KBM-7 (cell line): ENCODE measurements around the gene RAD17.
"Not testable (repeated sequence)": the region's sequence is repeated elsewhere in the genome, so short reads cannot be mapped to it uniquely, and the experiment has no call there.

ENCODE experiments used
- DNase-seq: peaks from one replicate; pipeline ENCODE4 v3.0.0-alpha.2; 2015
- in situ Hi-C: fragments of 300-500 bp; cut with MboI; formaldehyde crosslinking; loops from 2 replicates; pipeline ENCODE4 v1.14.3; 2020; ENCODE audit warnings: low sequenced_read_pairs, low pct_unique_long_range_greater_than_20kb, mixed read lengths

The RAD17 gene, protein sequence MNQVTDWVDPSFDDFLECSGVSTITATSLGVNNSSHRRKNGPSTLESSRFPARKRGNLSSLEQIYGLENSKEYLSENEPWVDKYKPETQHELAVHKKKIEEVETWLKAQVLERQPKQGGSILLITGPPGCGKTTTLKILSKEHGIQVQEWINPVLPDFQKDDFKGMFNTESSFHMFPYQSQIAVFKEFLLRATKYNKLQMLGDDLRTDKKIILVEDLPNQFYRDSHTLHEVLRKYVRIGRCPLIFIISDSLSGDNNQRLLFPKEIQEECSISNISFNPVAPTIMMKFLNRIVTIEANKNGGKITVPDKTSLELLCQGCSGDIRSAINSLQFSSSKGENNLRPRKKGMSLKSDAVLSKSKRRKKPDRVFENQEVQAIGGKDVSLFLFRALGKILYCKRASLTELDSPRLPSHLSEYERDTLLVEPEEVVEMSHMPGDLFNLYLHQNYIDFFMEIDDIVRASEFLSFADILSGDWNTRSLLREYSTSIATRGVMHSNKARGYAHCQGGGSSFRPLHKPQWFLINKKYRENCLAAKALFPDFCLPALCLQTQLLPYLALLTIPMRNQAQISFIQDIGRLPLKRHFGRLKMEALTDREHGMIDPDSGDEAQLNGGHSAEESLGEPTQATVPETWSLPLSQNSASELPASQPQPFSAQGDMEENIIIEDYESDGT

GRCh38 chr5:69369340-69370121 lies at the start of gene RAD17, which contains the start of the genes AK6 and TAF9:
RAD17 (plus strand) TSS chr5:69369818; CDS start chr5:69372209, 2,391 bp downstream.
AK6 (minus strand) TSS chr5:69369520; CDS start chr5:69369490, 30 bp downstream.
TAF9 (minus strand) TSS chr5:69369520; CDS start chr5:69365737, 3,783 bp downstream.
- in situ Hi-C loops = no loop called here
- DNase-seq = peak; percentile 95

DNA sequence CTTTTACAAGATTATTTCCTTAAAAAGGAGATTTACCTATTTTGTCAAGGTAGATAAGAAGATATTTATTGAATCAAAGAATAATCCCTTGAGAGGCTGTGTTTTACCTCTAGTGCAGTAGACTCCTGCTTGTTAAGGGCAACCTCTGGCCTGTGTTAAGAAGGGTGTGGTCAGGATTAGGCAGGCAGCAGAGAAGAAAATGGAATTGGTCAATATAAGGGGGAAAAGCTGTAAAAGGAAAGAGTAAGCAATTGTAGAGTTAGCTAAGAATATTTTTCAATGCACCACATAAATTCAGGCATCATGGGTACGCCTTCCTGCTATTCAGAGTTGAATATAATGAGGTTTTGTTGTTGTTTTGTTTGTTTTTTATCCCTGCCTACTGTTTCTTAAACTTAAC lies 43.3 kb upstream of the RAD17 start:
- in situ Hi-C loops = loop anchor here (25.0 kb wide), 1 partner anchor 239 kb away; the partner anchor contains the start of gene SLC30A5
- no peak for DNase-seq

DNA sequence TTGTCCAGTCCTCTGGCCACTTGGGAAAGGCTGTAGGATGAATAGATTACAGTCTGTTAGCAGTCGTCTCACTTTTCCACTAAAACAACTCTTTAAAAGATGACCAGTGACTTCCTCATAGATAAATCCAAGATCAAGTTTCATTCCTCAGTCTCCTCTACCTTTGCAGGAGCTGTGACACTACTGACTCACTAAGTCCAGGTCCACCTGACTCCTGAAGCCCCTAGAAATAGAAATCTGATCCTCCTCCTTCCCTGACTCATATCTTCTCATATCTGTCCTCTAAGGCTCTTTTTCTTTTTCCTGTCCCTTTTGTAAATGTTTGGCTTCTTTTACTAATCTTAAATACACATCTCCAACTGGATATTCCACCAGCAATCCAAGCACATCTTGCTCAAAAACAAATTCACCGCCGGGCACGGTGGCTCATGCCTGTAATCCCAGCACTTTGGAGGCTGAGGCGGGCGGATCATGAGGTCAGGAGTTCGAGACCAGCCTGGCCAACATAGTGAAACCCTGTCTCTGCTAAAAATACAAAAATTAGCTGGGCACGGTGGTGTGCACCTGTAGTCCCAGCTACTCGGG lies 39.6 kb upstream of the RAD17 start:
- in situ Hi-C loops = loop anchor here (25.0 kb wide), 1 partner anchor 243 kb away; the partner anchor contains the start of gene SLC30A5
- no peak for DNase-seq

DNA sequence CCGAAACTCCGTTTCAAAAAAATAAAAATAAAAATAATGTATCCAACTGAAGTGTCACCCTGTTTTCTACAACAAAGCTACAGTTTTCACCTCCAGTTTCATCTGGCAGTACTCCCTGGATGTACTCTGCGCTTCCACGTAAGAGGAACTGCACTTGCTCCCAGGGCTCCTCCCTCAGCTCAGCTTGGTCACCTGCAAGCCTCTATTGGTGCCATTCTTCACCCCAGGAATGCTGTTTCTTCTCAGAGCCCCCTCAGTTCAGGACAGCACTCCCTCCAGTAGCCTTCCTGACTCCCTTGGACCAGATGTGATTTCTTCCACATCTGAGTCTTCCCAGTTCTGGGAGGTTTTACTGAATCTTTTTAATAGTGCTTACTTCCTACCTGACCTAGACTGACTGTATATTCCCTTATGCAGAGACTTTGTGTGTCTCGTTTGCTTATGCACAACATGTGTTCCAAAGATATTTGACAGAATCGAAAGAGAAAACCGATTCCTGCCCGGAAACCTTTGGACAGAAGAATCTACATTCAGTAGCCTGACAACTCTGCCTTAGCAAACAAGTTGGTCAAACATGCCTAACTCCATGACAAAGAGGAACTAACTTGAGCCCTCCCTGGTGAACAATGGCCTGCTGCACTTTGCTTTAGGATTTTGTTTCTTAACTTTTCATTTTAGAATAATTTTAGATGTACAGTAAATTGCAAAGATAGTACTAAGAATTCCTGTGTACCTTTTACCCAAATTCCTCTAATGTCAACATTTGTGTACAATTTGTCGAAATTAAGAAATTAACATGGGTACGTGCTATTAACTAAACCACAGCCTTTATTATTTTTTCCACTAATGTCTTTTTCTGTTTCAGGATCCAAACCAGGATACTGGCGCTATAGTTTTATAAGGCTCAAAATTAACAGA lies 37.8 kb upstream of the RAD17 start:
- DNase-seq = peak; percentile 57
- in situ Hi-C loops = loop anchor here (25.0 kb wide), 1 partner anchor 244 kb away; the partner anchor contains the start of gene SLC30A5

- in situ Hi-C loops = loop anchor here (25.0 kb wide), 1 partner anchor 246 kb away; the partner anchor contains the start of gene SLC30A5
- DNase-seq = not testable (repeated sequence)
These were observed 35.8 kb upstream of the RAD17 start for GRCh38 chr5:69333668-69334315.

- peak; percentile 85 for DNase-seq
- in situ Hi-C loops = loop anchor here (25.0 kb wide), 1 partner anchor 248 kb away; the partner anchor contains the start of gene SLC30A5
These were observed 34.8 kb upstream of the RAD17 start for GRCh38 chr5:69334793-69335268.

DNA sequence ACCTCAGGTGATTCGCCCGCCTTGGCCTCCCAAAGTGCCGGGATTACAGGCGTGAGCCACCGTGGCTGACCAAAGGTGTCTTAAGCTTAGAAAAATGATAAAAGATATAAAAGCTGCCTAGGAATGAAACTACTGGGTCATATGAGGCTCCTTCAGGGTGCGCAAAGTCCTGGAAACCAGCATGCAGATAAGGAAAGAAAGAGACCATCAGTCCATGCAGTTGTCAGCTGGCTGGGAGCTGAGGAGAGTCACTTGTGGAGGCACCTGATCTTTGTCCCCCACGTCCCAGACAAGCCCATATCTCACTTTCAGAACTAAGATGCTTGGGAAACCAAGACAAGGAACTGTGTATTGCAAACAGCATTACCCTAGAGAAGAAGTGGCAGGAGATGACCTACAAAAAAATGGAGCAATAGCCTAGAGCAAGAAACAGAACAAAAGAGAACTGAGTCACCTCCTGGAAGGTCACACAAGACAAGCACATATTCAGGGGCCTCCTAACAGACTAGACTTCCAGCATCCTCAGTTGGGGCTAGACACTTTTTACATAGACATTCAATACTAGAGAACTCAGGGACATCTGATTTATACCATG lies 34.2 kb upstream of the RAD17 start:
- in situ Hi-C loops = loop anchor here (25.0 kb wide), 1 partner anchor 248 kb away; the partner anchor contains the start of gene SLC30A5
- DNase-seq = no peak

DNA sequence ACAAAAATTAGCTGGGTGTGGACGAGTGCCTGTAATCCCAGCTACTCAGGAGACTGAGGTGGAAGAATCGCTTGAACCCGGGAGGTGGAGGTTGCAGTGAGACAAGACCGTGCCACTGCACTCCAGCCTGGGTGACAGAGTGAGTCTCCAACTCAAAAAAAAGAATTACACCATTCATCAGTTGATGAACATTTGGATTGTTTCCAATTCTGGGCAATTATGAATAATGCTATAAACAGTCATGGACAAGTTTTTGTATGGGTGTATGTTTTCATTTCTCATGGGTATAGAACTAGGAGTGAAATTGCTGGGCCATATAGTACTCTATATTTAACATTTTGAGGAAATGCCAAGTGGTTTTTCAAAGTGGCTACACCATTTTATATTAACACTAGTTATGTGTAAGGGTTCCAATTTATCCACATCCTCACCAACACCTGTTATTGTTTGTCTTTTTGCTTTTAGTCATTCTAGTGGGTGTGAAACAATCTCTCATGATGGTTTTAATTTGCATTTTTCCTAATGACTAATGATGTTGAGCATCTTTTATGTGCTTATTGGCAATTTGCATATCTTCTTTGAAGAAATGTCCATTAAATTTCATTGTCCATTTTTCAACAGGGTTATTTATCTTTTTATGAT lies 28.0 kb upstream of the RAD17 start:
- in situ Hi-C loops = loop anchor here (25.0 kb wide), 1 partner anchor 254 kb away; the partner anchor contains the start of gene SLC30A5
- DNase-seq = no peak

- no peak for DNase-seq
- in situ Hi-C loops = loop anchor here (25.0 kb wide), 1 partner anchor 256 kb away; the partner anchor contains the start of gene SLC30A5
These were observed 26.5 kb upstream of the RAD17 start for GRCh38 chr5:69343083-69343482.

DNA sequence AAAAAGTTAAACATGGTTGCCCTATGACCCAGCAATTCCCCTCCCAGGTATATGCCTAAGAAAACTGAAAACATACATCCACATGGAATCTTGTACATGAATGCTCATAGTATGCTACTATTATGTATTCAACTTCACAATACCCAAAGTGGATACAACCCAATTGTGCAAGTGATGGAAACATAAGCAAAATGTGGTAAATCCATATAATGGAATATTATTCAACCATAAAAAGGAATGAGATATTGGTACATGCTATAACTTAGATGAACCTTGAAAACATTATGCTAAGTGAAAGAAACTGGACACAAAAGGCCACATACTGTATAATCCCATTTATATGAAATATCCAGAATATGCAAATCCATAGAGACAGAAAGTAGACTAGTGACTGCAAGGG lies 19.0 kb upstream of the RAD17 start:
- in situ Hi-C loops = no loop called here

GRCh38 chr5:69359699-69360098 lies 9.9 kb upstream of the RAD17 start:
- in situ Hi-C loops = no loop called here
- no peak for DNase-seq

More for the DNA sequence above, 19.0 kb upstream of the RAD17 start:
- no peak for DNase-seq

GRCh38 chr5:69360442-69360841 lies 9.2 kb upstream of the RAD17 start:
- in situ Hi-C loops = no loop called here
- DNase-seq = no peak

GRCh38 chr5:69364414-69364813 lies 5.2 kb upstream of the RAD17 start:
- DNase-seq = peak; percentile 51
- in situ Hi-C loops = no loop called here

- no peak for DNase-seq
- in situ Hi-C loops = no loop called here
These were observed 4.8 kb upstream of the RAD17 start for GRCh38 chr5:69364850-69365249.

DNA sequence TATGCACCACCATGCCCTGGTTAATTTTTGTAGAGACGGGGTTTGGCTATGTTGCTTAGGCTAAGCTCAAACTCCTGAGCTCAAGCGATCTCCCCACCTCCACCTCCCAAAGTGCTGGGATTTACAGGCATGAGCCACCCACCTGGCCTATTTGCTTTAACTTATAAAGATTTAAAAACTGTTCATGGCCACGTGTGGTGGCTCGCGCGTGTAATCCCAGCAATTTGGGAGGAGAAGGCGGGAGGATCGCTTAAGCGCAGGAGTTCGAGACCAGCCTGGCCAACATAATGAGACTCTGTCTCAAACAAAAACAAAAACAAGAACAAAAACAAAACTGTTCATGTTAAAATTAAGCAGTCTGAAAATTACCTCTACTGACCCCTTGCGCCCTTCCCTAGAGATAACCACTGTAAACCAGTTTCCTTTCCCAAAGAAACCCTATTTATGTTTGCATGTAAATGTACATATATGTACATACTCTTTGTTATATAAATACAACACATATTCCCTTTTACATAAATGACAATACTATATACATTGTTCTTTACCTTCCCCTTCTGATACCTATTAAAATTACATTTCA lies 1.8 kb upstream of the RAD17 start:
- in situ Hi-C loops = no loop called here
- DNase-seq = peak; percentile 22
